Measurements from ENCODE around the gene IL20.

GRCh38 chr1:206883160-206883559, 17.7 kb downstream of the IL20 start:
- TF ChIP-seq POLR2AphosphoS5 (IDR thresholded peaks at IDR 0.05; ENCODE audit: low read depth, low read length), result no peak
- TF ChIP-seq POLR2A (IDR thresholded peaks at IDR 0.05; ENCODE audit: low read depth, low read length), result no peak
